Measurements from ENCODE around the gene FER.
"Not testable (repeated sequence)": the region's sequence is repeated elsewhere in the genome, so short reads cannot be mapped to it uniquely, and the experiment has no call there.

The FER gene

DNA sequence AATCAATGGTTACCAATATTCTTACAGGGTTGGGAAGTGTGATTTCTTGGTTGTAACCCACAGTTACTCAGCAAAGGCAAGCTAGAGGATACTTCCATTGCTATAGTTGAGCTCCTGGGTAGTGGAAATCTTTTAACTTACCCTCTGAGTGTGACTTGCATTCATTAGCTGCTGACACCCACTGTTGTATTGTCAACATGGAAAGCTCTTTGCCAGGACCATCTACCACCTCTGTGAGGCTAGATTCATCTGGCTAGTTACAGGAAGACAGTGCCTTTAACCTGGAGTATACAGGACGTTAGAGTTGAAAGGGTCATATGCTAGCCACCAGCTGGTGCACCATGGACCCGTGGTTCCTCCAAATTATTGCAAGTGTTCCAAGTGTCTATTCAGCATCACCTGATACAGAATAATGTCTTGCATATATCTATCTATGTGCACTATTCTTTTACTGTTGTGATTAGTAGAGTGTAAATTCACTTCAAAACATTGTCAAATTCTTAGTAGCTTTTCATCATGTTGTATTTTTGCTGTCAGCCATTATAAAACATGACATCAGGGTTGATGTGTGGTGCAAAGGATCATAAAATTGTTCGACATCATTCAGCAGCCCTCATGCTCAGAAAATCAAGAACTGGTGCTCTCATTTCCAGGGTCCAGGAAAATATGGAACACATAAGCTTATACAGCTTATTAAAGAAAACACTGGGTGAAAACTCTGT lies 423.1 kb downstream of the FER start:
- Histone ChIP-seq H3K36me3 (replicated peaks) (no peaks in the 10 kb centered on the region), H3K27me3 (replicated peaks) (no peaks in the 10 kb centered on the region), H3K4me3 (ENCODE audit: low read depth, low read length) (no peak overlapping the region), H3K27ac (no peak overlapping the region)
- TF ChIP-seq, protein P1, sequence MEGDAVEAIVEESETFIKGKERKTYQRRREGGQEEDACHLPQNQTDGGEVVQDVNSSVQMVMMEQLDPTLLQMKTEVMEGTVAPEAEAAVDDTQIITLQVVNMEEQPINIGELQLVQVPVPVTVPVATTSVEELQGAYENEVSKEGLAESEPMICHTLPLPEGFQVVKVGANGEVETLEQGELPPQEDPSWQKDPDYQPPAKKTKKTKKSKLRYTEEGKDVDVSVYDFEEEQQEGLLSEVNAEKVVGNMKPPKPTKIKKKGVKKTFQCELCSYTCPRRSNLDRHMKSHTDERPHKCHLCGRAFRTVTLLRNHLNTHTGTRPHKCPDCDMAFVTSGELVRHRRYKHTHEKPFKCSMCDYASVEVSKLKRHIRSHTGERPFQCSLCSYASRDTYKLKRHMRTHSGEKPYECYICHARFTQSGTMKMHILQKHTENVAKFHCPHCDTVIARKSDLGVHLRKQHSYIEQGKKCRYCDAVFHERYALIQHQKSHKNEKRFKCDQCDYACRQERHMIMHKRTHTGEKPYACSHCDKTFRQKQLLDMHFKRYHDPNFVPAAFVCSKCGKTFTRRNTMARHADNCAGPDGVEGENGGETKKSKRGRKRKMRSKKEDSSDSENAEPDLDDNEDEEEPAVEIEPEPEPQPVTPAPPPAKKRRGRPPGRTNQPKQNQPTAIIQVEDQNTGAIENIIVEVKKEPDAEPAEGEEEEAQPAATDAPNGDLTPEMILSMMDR (IDR thresholded peaks at IDR 0.05; ENCODE audit: low read depth, low read length, missing control alignments), result no peak
- in situ Hi-C loops (cut with HindIII; ENCODE audit: low pct_ligation_motif_present, low sequenced_read_pairs), result no loop called here
- DNase-seq, result no peak

DNA sequence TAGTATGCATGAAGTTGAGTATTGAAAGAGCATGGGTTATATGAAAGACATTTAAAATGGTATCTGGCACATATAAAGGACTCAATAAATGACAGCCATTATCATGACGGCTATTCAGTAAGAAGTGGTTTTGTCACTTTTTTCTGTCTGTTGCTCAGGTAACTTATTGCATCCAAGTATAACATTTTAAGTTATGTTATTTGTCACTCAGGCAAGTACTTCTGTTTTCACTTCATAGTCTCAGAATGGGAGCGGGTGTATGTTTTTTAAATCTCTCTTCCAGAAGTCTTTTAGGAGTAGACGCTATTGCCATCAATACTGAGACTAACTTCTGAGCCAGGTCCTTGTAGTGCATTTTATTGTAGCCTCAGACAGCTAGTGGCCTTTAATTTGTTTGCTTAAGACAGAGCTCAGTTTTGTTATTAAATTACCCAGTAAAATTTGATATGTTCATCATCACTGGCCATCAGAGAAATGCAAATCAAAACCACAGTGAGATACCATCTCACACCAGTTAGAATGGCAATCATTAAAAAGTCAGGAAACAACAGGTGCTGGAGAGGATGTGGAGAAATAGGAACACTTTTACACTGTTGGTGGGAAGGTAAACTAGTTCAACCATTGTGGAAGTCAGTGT lies 423.9 kb downstream of the FER start:
- H3K4me3 ChIP-seq (ENCODE audit: low read depth, low read length); DNase-seq; H3K27me3 ChIP-seq (replicated peaks); H3K27ac ChIP-seq; H3K36me3 ChIP-seq (replicated peaks); in situ Hi-C loops (cut with HindIII; ENCODE audit: low pct_ligation_motif_present, low sequenced_read_pairs): not testable (repeated sequence)

DNA sequence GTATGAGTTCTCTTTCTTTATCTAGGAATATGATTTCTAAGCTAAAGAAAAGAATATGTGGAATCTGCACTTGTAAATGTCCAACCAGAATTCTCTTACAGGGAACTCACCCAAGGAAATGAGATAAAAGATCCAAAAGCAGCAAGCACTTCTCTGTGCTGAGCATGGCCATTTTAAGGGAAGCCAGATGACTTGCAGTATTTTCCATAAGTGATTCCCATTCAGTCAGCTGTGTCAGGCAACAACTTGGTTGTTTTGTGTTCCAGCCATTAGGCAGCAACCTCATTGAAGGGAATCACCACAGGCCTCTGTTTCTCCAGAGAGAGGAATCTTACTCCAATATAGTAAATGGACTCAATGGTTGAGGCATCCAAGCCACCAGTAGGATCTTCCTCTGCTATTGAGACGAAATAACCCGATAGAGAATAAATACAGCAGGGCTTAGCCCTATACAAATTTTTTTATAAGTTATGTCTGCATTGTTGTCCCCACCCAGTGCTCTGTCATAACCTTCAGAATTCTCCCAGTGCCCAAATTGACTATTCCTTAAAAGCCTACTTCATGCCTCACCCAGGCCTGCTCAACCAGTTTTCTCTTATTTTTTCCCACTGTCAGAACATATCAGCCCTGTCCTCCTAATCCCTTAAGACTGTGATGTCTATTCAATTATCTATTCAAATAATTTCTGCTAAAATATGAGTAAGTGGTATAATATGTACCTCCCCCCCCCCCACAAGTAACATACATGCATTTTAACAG lies 425.5 kb downstream of the FER start:
- no peak overlapping the region for H3K4me3 ChIP-seq (ENCODE audit: low read depth, low read length)
- no peak overlapping the region for H3K27ac ChIP-seq
- H3K36me3 ChIP-seq (replicated peaks), result no peaks in the 10 kb centered on the region
- in situ Hi-C loops (cut with HindIII; ENCODE audit: low pct_ligation_motif_present, low sequenced_read_pairs), result no loop called here
- TF ChIP-seq, protein P1 (IDR thresholded peaks at IDR 0.05; ENCODE audit: low read depth, low read length, missing control alignments), result no peak
- DNase-seq, result no peak
- H3K27me3 ChIP-seq (replicated peaks), result no peaks in the 10 kb centered on the region

DNA sequence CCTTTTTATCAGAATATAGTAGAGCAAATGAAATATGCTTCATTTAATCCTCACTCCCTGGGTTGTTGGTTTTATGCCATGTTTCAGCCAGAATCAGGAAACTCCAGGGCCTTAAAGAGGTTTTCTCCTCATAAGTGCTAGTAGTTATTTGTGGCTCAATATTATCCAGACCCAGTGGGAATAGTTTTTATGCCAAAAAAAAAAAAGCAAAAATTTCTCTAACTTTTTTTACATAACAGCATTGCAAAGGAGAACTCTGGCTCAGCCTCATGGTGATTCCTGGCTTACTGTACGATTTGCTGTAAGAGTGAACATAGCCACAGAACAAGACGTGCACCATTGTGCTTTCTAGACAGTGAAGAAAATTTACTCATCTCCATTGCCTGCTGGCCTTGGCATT lies 429.5 kb downstream of the FER start:
- no peaks in the 10 kb centered on the region for H3K27me3 ChIP-seq (replicated peaks)
- in situ Hi-C loops (cut with HindIII; ENCODE audit: low pct_ligation_motif_present, low sequenced_read_pairs), result no loop called here
- no peak for DNase-seq
- TF ChIP-seq, protein P1 (IDR thresholded peaks at IDR 0.05; ENCODE audit: low read depth, low read length, missing control alignments), result no peak
- no peaks in the 10 kb centered on the region for H3K36me3 ChIP-seq (replicated peaks)
- no peak overlapping the region for H3K4me3 ChIP-seq (ENCODE audit: low read depth, low read length)
- H3K27ac ChIP-seq, result no peak overlapping the region

DNA sequence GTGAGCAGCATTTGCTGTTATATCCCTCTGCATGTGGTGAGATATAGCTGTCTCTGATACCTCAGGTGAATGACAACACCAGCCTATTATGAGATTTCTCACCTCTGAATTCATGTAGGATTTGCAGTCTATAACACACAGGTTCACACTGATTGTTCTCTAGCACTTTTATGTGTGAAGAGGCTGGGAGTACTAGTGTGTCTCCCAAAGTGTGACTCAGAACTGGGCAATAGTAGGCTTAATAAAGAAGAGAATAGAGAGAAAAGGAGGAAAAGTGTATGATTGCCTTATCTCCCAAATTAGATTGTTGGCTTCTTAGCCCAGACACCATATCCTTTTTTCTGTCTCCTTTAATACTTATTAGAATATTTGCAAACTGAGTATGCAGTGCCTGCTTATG lies 430.1 kb downstream of the FER start:
- TF ChIP-seq, protein P1 (IDR thresholded peaks at IDR 0.05; ENCODE audit: low read depth, low read length, missing control alignments), result no peak
- Histone ChIP-seq H3K4me3 (ENCODE audit: low read depth, low read length) (no peak overlapping the region), H3K36me3 (replicated peaks) (no peaks in the 10 kb centered on the region), H3K27me3 (replicated peaks) (no peaks in the 10 kb centered on the region), H3K27ac (no peak overlapping the region)
- DNase-seq, result no peak
- in situ Hi-C loops (cut with HindIII; ENCODE audit: low pct_ligation_motif_present, low sequenced_read_pairs), result no loop called here

DNA sequence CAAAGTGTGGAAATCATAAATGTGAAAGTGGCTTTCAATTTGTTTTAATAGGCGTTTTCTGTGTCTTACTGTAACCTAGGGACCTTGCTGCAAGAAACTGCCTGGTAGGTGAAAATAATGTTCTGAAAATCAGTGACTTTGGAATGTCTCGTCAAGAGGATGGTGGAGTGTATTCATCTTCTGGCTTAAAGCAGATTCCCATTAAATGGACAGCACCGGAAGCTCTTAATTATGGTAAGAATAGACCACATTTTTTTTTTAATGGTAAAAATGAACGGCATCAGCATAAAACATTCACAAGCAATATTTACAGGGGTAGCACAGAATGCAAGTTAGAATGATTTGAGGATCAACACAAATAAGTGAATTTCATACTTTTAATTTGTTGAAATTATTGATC lies 433.0 kb downstream of the FER start:
- no peak for DNase-seq
- no peak overlapping the region for H3K4me3 ChIP-seq (ENCODE audit: low read depth, low read length)
- H3K36me3 ChIP-seq (replicated peaks), result no peaks in the 10 kb centered on the region
- in situ Hi-C loops (cut with HindIII; ENCODE audit: low pct_ligation_motif_present, low sequenced_read_pairs), result no loop called here
- TF ChIP-seq, protein P1 (IDR thresholded peaks at IDR 0.05; ENCODE audit: low read depth, low read length, missing control alignments), result no peak
- H3K27me3 ChIP-seq (replicated peaks), result no peaks in the 10 kb centered on the region
- no peak overlapping the region for H3K27ac ChIP-seq

Data from brain microvascular endothelial cell (primary cell).